Measurements from ENCODE around the gene C16orf90.

- TF ChIP-seq CTCF (IDR thresholded peaks at IDR 0.05; ENCODE audit: insufficient read depth, low read depth, low read length) (no peak), EZH2 (IDR thresholded peaks at IDR 0.05; ENCODE audit: insufficient read depth, low read length) (no peak)
These were observed 28.0 kb upstream of the C16orf90 start for GRCh38 chr16:3523281-3523680.

All from astrocyte (in vitro differentiated cells and primary cell).